Neural cell (in vitro differentiated cells): ENCODE results near the gene KLHL28. TPM values are rescaled to one million over a fixed set of nuclear protein-coding genes. Genes with fewer than 3 reads are reported as not detected.

ENCODE experiments used
- H2AFZ ChIP-seq: fragments of 200-600, 300-800 bp; sonication (generic), shearing (Covaris generic); 2 replicates; pipeline ENCODE4 v1.6.0; 2014; ENCODE audit warnings: low read depth, mild to moderate bottlenecking, antibody characterized with exemption, low read length, moderate library complexity
- H3F3A ChIP-seq: fragments of 200-600 bp; shearing (Covaris generic); 2 replicates; pipeline ENCODE4 v1.6.1; 2016; ENCODE audit warnings: mild to moderate bottlenecking, moderate library complexity, mixed read lengths, antibody characterized with exemption, low read length; ENCODE audit not compliant: insufficient read depth, poor library complexity, severe bottlenecking
- H3K27ac ChIP-seq: fragments of 200-600, 300-800 bp; sonication (generic), shearing (Covaris generic); 2 replicates; pipeline ENCODE4 v1.5.1; 2014; ENCODE audit warnings: mild to moderate bottlenecking, low read length, moderate library complexity
- H3K27me3 ChIP-seq: fragments of 300-800, 200-600 bp; sonication (generic), shearing (Covaris generic); 2 replicates; pipeline ENCODE4 v1.6.0; 2014; ENCODE audit warnings: mild to moderate bottlenecking, low read depth, low read length, moderate library complexity; ENCODE audit not compliant: insufficient read depth
- H3K36me3 ChIP-seq: fragments of 300-800, 200-600 bp; sonication (generic), shearing (Covaris generic); 2 replicates; pipeline ENCODE4 v1.5.1; 2014; ENCODE audit warnings: mild to moderate bottlenecking, antibody characterized with exemption, low read length, moderate library complexity; ENCODE audit not compliant: insufficient read depth
- H3K4me2 ChIP-seq: fragments of 300-800, 200-600 bp; sonication (generic), shearing (Covaris generic); 2 replicates; pipeline ENCODE4 v1.6.0; 2014; ENCODE audit warnings: mild to moderate bottlenecking, low read length
- H3K4me3 ChIP-seq: fragments of 300-800, 200-600 bp; sonication (generic), shearing (Covaris generic); 2 replicates; pipeline ENCODE4 v1.5.1; 2014; ENCODE audit warnings: mild to moderate bottlenecking, low read length, moderate library complexity
- H3K79me2 ChIP-seq: fragments of 200-600 bp; shearing (Covaris generic); replicated peaks from 2 replicates; pipeline ENCODE4 v1.6.0; 2014; ENCODE audit warnings: mild to moderate bottlenecking, low read length, moderate library complexity; ENCODE audit not compliant: insufficient read depth
- H3K9ac ChIP-seq: fragments of 300-800, 200-600 bp; sonication (generic), shearing (Covaris generic); 2 replicates; pipeline ENCODE4 v1.6.1; 2016; ENCODE audit warnings: mild to moderate bottlenecking, low read length, mixed read lengths
- H3K9me2 ChIP-seq: fragments of 200-600 bp; shearing (Covaris generic); 2 replicates; pipeline ENCODE4 v1.6.1; 2016; ENCODE audit warnings: mild to moderate bottlenecking, low read length, mixed read lengths; ENCODE audit not compliant: insufficient read depth
- H3K9me3 ChIP-seq: fragments of 200-600, 300-800 bp; sonication (generic), shearing (Covaris generic); 2 replicates; pipeline ENCODE4 v1.6.1; 2016; ENCODE audit warnings: mild to moderate bottlenecking, mixed run types, low read length, moderate library complexity, mixed read lengths
- H4K20me1 ChIP-seq: fragments of 200-600 bp; shearing (Covaris generic); 2 replicates; pipeline ENCODE4 v1.6.1; 2016; ENCODE audit warnings: mild to moderate bottlenecking, mixed run types; ENCODE audit not compliant: insufficient read depth
- CTCF ChIP-seq: fragments of 450-650 bp; IDR thresholded peaks from 2 replicates; pipeline ENCODE4 v1.5.1; 2014; ENCODE audit warnings: antibody characterized with exemption, mild to moderate bottlenecking, moderate library complexity; ENCODE audit not compliant: poor library complexity, severe bottlenecking
- EP300 ChIP-seq: fragments of 450-650 bp; conservative IDR thresholded peaks from 2 replicates; pipeline ENCODE4 v1.6.1; 2014; ENCODE audit warnings: antibody characterized with exemption, mild to moderate bottlenecking, moderate library complexity; ENCODE audit not compliant: poor library complexity, severe bottlenecking
- EZH2 ChIP-seq: fragments of 200-600, 300-800 bp; shearing (Covaris generic), sonication (generic); IDR thresholded peaks from 2 replicates; pipeline ENCODE4 v1.6.1; 2014; ENCODE audit warnings: antibody characterized with exemption, low read length, borderline replicate concordance, mild to moderate bottlenecking; ENCODE audit not compliant: insufficient read depth, poor library complexity, severe bottlenecking
- MXI1 ChIP-seq: fragments of 450-650 bp; conservative IDR thresholded peaks from 2 replicates; pipeline ENCODE4 v1.6.1; 2014; ENCODE audit warnings: antibody characterized with exemption, mild to moderate bottlenecking; ENCODE audit not compliant: poor library complexity, severe bottlenecking
- POLR2AphosphoS5 ChIP-seq: IDR thresholded peaks from 2 replicates; pipeline ENCODE4 v1.6.1; 2012
- RAD21 ChIP-seq: fragments of 450-650 bp; conservative IDR thresholded peaks from 2 replicates; pipeline ENCODE4 v1.6.1; 2014; ENCODE audit warnings: antibody characterized with exemption, mild to moderate bottlenecking, moderate library complexity
- SMC3 ChIP-seq: fragments of 450-650 bp; conservative IDR thresholded peaks from 2 replicates; pipeline ENCODE4 v1.6.1; 2014; ENCODE audit warnings: antibody characterized with exemption, mild to moderate bottlenecking, moderate library complexity; ENCODE audit not compliant: poor library complexity
- TAF1 ChIP-seq: IDR thresholded peaks from 2 replicates; pipeline ENCODE4 v1.6.1; 2012; ENCODE audit warnings: low read depth
- polyA plus RNA-seq: library from polyadenylated mRNA; depleted of rRNA; stranded (reverse); fragments of >200 nt; gene quantifications from 2 replicates; pipeline ENCODE4 v1.2.3, GENCODE V29; 2014
- TF ChIP-seq, protein P1 (sequence below): IDR thresholded peaks from 2 replicates; pipeline ENCODE4 v1.6.1; 2012; ENCODE audit warnings: borderline replicate concordance

KLHL28 gene
- polyA plus RNA-seq, 1 donor from 2014 or later: 17.4 TPM

DNA sequence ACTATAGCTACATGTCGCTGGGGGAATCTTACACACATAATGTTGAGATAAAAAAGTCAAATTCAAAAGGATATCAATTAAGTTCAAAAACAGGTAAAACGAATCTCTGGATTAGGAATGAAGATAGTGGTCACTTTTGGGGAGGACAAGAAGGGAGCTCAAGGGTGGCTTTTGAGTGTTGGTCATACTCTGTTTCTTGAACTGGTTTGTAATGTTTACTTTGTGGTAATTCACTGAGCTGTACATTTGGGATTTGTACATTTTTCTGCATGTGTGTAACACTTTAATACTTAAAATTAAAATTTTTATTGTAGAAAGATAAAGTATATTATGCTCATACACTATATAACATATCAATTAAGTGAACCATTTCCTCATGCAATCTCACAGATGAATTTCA, 26.6 kb downstream of the KLHL28 start:
- no peak overlapping the region for H3K4me2 ChIP-seq
- H3F3A ChIP-seq: no peaks in the 10 kb centered on the region
- no peaks in the 10 kb centered on the region for H3K9me2 ChIP-seq
- H2AFZ ChIP-seq: no peak overlapping the region
- H3K36me3 ChIP-seq: no peaks in the 10 kb centered on the region
- peaks cover 4% of the 10 kb centered on the region for H3K79me2 ChIP-seq
- no peaks in the 10 kb centered on the region for H4K20me1 ChIP-seq
- no peak for TF ChIP-seq POLR2AphosphoS5
- no peak for TF ChIP-seq MXI1
- no peak for TF ChIP-seq RAD21
- TF ChIP-seq SMC3: no peak
- no peak for TF ChIP-seq EP300
- no peak overlapping the region for H3K4me3 ChIP-seq
- H3K27me3 ChIP-seq: no peaks in the 10 kb centered on the region
- H3K9ac ChIP-seq: no peak overlapping the region
- H3K27ac ChIP-seq: no peak overlapping the region
- H3K9me3 ChIP-seq: peaks cover 4% of the 10 kb centered on the region

DNA sequence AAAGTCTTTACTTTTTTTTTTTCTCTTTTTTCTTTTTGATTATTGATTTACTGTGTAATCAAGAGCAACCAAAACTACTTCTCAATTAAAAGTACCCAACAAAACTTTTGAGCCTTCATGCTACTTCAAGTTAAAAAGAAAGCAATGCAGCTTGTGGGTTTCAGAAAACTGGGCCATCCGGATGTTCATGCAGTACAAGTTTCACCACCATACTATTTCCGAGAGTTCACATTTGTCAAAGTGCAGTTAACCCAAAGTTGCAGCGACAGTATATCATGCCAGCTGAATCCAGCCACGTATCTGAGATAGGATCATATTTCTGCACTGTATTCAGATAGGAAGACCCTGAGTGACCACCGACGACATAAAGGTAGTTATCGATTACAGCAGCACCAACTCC, 33.0 kb downstream of the KLHL28 start:
- Histone ChIP-seq H3K27me3 (no peaks in the 10 kb centered on the region), H3K4me2 (no peak overlapping the region), H3K79me2 (peaks cover 2% of the 10 kb centered on the region), H4K20me1 (no peaks in the 10 kb centered on the region), H2AFZ (no peak overlapping the region), H3K9me2 (no peaks in the 10 kb centered on the region), H3K4me3 (no peak overlapping the region), H3K9me3 (no peaks in the 10 kb centered on the region), H3F3A (no peaks in the 10 kb centered on the region), H3K36me3 (no peaks in the 10 kb centered on the region), H3K27ac (no peak overlapping the region), H3K9ac (no peak overlapping the region)
- TF ChIP-seq SMC3: no peak

GRCh38 chr14:44914849-44915248, 46.9 kb downstream of the KLHL28 start:
- H3K4me3 ChIP-seq: no peak overlapping the region
- H3K4me2 ChIP-seq: no peak overlapping the region
- H3F3A ChIP-seq: no peaks in the 10 kb centered on the region
- H3K9ac ChIP-seq: no peak overlapping the region
- no peak overlapping the region for H2AFZ ChIP-seq
- H3K79me2 ChIP-seq: no peaks in the 10 kb centered on the region
- no peaks in the 10 kb centered on the region for H4K20me1 ChIP-seq
- H3K36me3 ChIP-seq: no peaks in the 10 kb centered on the region
- TF ChIP-seq RAD21 (no peak), TAF1 (no peak), SMC3 (no peak), CTCF (no peak), POLR2AphosphoS5 (no peak), EZH2 (no peak), EP300 (no peak), MXI1 (no peak)
- TF ChIP-seq, protein P1, sequence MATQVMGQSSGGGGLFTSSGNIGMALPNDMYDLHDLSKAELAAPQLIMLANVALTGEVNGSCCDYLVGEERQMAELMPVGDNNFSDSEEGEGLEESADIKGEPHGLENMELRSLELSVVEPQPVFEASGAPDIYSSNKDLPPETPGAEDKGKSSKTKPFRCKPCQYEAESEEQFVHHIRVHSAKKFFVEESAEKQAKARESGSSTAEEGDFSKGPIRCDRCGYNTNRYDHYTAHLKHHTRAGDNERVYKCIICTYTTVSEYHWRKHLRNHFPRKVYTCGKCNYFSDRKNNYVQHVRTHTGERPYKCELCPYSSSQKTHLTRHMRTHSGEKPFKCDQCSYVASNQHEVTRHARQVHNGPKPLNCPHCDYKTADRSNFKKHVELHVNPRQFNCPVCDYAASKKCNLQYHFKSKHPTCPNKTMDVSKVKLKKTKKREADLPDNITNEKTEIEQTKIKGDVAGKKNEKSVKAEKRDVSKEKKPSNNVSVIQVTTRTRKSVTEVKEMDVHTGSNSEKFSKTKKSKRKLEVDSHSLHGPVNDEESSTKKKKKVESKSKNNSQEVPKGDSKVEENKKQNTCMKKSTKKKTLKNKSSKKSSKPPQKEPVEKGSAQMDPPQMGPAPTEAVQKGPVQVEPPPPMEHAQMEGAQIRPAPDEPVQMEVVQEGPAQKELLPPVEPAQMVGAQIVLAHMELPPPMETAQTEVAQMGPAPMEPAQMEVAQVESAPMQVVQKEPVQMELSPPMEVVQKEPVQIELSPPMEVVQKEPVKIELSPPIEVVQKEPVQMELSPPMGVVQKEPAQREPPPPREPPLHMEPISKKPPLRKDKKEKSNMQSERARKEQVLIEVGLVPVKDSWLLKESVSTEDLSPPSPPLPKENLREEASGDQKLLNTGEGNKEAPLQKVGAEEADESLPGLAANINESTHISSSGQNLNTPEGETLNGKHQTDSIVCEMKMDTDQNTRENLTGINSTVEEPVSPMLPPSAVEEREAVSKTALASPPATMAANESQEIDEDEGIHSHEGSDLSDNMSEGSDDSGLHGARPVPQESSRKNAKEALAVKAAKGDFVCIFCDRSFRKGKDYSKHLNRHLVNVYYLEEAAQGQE: no peak
- H3K9me3 ChIP-seq: no peaks in the 10 kb centered on the region
- no peaks in the 10 kb centered on the region for H3K27me3 ChIP-seq
- H3K9me2 ChIP-seq: no peaks in the 10 kb centered on the region
- H3K27ac ChIP-seq: no peak overlapping the region
